Activated CD8-positive, alpha-beta memory T cell treated with anti-CD3 and anti-CD28 coated beads, Interleukin-2, amount 50 U/mL, for 48 hours (primary cell): ENCODE data around the gene KDM5A.
"Not testable (repeated sequence)": the region's sequence is repeated elsewhere in the genome, so short reads cannot be mapped to it uniquely, and the experiment has no call there.

Experiments
- DNase-seq: peaks from one replicate; pipeline ENCODE4 v3.0.0-alpha.2; 2020

The KDM5A gene

DNA sequence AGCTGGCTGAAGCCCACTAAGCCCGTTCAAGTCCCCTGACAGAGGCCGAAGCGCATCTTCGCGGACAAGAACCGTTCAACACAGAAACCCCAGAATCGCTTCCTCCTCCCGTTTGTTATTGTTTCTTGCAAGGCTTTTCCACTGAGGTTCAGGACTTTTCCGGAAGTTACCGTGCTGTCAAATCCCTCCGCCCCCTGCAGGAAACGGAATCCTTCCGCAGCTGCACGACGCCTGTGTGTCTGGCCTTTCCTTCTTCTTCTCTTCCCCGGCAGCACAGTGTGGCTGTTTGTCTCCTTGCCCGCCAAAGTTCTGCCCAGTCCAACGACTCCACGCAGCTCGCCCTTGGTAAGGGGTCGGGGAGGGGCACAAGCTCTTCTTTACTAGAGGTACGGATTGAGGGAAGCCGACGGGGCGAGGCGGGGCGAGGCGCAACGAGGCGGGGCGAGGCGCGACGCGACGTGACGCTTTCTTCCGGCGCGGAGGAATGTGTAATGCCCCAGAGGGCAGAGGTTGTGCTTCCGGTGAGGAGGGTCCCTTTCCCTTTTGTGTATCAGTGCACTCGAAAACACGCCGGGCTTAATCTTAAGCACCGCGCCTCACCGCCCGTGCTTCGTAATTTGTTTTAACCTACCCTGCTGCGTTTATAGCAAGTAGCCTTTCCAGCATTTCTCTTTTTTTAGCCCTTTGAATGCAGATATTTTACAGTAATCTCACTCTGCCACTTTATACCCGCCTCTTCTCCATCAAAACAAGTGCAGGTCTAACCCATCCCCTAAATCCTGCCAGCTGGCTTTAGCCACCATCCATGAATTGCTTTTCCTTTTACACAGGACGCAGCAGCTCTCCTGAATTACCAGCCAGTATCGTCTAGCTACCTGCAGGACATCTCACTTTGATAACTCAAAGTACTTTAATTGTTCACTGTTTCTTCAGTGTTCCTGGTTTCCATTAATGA, at the start of gene KDM5A:
Gene KDM5A, minus strand, starts transcription at position 179 of the 955 bp plus-strand sequence. CDS start 229 bp downstream, outside the sequence.
- DNase-seq: peak; percentile 93

DNA sequence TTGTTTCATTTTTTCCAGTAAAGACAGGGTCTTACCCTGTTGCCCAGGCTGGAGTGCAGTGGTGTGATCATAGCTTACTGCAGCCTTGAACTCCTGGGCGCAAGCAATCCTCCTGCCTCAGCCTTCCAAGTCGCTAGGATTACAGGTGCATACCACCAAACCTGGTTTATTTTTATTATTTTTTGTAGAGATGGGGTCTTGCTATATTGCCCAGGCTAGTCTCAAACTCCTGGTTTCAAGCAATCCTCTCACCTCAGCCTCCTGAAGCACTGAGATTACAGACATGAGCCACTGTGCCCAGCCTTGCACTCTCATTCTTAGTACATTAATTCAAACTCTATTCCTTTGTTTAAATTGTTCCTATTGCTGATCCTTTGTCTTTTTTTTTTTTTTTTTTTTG, 46.6 kb upstream of the KDM5A start:
- not testable (repeated sequence) for DNase-seq

DNA sequence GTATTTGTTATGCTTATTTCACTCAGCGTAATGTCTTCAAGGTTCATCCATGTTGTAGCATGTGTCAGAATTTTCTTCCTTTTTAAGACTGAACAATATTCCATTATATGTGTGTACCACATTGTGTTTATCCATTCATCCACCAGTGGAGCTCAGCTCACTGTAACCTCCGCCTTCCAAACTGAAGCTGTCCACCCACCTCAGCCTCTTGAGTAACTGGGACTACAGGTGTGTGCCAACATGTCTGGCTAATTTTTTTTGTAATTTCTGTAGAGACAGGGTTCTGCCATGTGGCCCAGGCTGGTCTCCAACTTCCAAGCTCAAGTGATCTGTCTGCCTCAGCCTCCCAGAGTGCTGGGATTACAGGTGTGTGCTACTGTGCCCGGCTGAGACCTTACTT, 33.4 kb upstream of the KDM5A start:
- no peak for DNase-seq

DNA sequence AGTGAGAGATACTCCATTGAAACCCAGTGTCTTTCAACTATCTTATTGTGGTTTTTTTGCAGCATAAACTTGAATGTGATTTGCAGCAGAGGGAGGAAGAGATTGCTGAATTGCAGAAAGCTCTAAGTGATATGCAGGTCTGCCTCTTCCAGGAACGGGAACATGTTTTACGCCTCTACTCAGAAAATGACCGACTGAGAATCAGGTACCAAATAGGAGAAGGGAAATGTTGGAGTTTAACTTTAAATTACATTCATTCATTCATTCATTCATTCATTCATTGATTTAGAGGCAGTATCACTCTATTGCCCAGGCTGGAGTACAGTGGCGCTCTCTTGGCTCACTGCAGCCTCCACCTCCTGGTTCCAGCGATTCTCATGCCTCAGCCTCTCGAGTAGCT, 29.3 kb upstream of the KDM5A start:
- DNase-seq: no peak

DNA sequence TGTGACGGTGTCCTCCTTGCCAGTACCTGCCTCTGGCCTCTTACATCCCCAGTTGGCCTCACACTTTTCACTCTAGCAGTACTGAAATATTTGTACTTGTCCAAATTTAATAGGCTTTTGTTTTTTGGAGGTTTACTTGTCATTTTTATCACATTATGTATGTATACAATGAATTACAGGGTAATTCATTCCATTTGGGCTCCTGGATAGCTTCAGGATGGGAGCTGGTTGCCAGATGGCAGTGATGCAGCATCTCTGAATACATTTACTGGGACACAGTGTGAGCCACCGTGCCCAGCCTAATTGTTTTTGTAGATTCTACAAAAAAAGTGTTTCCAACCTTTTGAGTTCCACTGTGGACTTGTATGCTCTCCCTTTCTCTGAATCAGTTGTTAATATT, 25.7 kb upstream of the KDM5A start:
- no peak for DNase-seq

DNA sequence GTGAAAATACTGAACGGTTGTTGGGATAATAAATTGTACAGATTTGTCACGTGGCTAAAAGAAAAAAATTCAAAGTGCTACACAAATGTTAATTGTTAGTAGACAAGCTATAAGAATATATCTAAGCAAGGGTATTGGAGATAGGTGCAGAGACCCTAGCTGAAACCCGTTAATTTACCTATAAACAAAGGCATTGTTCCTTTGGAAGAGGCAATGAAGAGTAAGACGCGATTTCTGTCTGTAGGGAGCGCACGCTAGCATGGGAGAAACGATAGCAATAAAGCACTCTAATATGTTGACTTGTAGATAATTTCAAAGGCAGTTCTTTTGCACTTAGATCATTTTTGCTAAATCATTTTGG, 12.9 kb upstream of the KDM5A start:
- no peak for DNase-seq

DNA sequence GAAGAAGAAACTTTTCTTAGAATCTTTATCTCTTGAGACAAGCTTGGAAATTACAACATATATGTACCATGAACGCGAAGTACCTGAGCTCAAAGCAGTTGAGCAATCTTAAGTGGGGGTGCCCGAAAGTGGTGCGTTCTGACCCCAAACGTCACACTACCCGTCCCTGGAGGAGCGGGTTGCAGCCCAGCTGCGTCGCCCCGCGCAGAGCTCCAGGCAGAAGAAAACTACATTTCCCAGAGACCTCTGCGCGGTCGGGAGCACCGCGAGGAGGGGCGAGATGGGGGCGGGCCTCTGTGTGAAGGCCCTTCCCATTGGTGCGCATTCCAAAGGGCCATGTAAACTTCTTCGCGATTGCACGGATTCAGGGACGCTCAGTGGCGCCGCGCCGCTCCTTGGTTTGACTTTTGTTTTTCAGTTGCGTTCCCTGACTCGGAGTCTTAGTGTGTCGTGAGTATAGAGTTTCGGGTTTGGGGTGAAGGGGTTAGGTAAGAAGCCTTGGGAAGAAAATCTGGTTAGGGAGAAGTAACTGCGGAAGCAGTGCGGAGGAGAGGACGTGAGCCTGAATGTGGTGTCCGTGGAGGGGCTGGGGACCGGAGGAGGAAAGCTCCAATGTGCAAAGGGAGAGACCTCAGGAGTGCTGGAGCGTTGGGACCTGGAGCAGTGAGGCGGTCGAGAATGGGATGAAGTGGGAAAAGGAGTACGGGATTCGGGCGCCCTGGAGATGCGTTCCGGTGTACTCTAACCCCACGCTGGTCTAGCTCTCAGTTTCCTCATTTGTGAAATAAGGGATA, 12.3 kb upstream of the KDM5A start, which contains the start of gene CCDC77:
Gene CCDC77, plus strand, starts transcription at position 410 of the 794 bp plus-strand sequence. CDS start 7,740 bp downstream, outside the sequence.
- peak; percentile 96 for DNase-seq

DNA sequence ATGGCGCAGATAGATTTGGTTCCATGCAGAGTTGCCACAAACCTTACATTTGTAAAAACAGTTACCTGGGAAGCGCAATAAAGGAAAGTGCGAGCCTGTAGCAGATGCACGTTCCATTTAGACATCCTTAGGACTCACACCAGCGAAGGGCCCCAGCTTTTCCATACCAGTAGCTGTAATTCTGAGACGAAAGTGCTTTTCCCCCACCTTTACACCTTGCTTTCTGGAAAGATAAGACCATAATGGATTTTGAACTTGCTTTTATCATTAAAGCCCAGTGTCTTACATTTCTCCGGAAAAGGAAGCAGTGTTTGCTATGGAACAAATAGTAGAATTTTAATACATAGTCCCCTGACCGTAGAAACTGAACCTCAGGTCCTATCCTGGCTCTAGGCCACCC, 11.7 kb upstream of the KDM5A start:
- DNase-seq: no peak

DNA sequence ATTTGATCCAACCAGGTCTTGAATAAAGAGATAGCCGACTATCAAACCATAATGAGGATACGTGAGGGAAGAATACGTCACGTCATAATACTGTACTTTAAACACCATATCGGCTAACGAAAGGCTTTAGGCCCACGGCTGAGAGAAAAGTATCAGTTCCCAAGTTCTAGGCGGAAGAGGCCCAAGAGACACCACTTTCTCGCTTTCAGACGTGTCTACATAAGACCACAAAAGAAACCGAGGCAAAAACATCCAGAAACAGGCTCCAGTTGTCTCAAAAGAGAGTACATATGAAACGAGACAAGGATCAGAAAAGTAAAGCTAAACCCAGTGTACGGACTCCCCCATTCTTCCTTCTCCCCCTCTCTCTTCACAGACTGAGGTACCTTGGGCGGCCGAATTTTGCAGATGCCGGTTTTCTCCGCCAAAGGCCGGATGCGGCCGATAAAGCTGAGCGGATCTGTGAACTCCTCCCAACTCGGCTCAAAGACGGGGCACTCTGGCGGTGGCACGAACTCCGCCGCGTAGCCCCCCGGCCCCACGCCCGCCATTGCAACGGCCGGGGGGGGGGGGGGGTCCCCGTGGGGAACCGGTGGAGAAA, 479 bp downstream of the KDM5A start:
- peak; percentile 75 for DNase-seq

DNA sequence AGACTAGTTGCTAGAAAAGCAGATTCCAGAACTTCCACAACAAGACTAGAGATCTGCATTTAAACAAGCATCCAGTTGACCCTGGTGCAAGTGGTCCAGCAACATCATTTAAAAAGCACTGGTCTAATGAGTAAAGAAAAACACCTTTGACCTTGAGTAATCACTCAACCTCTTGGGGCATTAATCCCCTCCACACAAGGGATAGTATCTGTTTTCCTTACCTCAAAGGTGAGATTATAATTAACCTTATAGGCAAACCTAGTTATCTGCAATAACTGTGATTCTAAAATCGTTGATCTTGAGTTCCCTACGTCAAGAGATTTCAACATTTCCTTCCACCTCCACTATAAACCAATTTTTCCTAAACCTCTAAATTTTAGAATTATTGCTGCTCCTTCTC, 1.1 kb downstream of the KDM5A start:
- no peak for DNase-seq

DNA sequence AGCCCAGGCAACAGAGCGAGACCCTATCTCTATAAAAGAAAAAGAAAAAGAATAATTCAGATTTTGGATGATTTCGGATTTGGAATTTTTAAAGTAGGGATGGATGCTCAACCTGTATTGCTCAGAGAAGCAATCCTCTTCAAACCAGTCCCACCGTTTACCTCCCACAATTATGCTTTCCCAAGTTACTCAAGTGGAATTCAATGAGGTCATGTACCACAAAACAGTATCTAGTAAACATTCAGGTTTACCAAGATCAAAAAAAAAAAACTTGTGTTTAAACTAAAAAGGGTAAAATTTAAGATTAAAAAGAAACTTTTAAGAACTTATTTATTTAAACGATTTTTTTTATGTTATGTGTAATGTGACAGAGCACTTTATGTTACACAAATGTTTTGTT, 2.5 kb downstream of the KDM5A start:
- DNase-seq: no peak

DNA sequence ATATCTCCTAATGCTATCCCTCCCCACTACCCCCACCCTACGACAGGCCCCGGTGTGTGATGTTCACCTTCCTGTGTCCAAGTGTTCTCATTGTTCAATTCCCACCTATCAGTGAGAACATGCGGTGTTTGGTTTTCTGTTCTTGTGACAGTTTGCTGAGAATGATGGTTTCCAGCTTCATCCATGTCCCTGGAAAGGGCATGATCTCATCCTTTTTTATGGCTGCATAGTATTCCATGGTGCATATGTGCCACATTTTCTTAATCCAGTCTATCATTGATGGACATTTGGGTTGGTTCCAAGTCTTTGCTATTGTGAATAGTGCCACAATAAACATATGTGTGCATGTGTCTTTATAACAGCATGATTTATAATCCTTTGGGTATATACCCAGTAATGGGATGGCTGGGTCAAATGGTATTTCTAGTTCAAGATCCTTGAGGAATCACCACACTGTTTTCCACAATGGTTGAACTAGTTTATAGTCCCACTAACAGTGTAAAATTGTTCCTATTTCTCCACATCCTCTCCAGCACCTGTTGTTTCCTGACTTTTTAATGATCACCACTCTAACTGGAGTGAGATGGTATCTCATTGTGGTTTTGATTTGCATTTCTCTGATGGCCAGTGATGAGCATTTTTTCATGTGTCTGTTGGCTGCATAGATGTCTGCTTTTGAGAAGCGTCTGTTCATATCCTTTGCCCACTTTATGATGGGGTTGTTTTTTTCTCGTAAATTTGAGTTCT, 18.2 kb downstream of the KDM5A start:
- not testable (repeated sequence) for DNase-seq

DNA sequence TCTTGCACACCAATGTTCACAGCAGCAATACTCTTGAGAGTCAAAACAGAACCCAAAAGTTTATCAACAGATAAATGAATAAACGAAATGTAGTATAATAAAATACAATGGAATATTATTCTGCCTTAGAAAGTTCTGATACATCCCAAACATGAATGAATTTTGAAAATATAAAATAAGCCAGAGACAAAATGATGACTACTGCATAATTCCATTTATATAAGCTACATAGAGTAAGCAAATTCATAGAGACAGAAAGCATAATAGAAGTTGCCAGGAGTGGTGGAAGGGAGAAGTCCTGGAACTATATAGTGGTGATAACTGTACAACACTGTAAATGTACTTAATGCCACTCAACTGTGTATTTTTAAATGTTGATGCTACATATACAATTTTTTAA, 21.1 kb downstream of the KDM5A start:
- DNase-seq: no peak

DNA sequence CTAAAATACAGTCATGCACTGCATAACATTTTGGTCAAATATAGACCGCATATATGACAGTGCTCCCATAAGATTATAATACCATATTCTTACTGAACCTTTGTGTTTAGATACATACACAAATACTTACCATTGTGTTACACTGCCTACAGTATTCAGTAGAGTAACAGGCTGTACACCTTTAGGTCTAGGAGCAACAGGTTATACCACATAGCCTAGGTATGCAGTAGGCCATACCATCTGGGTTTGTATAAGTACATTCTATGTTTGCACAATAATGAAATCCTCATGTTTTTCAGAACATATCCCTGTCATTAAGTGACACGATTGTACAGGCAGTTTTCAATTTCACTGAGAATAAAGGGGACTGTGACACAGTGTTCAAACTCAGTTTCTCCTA, 22.3 kb downstream of the KDM5A start:
- no peak for DNase-seq

DNA sequence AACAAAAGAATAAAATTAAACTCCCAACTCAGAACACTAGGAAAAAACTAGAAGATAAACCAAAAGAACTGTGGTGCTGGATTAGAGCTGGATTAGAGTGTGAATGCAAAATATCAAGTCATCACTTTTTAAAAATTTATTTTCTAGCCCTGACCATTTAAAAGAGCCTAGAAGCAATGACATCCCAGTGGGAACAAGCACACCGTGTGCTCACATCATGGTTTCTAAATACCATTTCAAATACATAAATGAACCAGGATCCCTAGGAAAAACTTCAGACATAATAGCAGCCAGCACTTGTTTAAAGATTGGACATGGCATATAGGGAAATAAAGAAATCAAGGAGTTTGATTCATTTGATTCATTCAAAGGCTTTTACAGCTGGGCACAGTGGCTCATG, 30.0 kb downstream of the KDM5A start:
- no peak for DNase-seq

DNA sequence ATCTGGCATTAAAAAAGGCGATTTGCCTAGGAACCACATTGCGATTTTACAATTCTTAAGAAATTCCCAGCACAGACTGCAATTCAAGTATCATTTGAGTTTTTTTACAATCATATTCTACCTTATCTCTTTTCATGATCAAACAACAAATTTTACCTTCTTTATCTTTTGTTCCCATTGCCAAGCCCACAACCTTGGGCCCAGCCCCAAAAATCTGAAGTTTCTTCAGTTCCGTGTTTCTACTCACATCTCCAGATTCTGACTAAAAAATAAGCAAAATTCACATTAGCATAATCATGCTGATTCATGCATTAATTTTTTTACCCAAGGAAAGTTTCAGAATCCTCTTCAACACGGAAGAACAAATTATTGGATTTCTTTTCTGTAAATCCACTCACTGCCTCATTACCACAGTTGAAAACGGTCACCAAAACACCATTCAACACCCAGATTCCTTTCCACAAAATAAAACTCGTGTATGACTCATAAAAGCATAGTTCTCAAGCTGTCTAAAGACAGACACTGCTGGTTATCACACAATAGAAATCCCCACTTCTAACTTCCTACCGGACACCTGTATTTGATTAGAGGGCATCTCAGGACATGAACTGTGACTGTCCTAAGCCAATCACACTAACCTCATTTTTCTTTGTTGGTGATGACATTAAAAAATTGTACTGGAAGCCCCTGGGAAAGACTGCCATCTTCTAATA, 32.7 kb downstream of the KDM5A start:
- no peak for DNase-seq

DNA sequence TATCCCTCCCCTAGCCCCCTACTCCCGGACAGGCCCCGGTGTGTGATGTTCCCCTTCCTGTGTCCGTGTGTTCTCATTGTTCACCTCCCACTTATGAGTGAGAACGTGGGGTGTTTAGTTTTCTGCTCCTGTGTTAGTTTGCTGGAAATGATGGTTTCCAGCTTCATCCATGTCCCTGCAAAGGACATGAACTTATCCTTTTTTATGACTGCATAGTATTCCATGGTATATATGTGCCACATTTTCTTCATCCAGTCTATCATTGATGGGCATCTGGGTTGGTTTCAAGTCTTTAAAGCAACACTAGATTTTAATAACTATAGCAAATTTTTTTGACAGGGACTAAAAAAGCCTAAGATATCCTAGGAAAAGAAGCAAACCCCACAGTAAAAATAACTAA, 37.9 kb downstream of the KDM5A start:
- not testable (repeated sequence) for DNase-seq

DNA sequence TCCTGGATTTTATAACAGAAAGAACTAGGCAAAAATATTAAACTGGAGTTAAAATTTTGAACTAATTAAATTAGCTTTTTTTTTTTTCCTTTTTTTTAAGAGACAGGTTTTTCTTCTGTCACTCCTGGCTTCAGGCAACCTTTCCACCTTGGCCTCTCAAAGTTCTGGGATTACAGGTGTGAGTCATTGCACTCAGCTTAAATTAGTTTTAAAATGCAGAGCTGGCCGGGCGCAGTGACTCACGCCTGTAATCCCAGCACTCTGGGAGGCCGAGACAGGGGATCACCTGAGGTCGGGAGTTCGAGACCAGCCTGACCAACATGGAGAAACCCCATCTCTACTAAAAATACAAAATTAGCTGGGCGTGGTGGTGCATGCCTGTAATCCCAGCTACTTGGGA, 39.5 kb downstream of the KDM5A start:
- not testable (repeated sequence) for DNase-seq

DNA sequence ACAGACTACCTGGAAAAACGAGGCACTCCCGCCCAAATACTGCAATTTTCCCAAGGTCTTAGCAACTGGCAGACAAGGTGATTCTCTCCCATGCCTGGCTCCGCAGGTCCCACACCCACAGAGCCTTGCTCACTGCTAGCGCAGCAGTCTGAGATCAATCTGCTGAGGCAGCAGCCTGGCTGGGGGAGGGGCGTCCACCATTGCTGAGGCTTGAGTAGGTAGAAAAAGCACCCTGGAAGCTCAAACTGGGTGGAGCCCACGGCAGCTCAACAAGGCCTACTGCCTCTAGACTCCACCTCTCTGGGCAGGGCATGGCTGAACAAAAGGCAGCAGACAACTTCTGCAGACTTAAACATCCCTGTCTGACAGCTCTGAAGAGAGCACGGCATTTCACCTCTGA, 46.1 kb downstream of the KDM5A start:
- DNase-seq: not testable (repeated sequence)

DNA sequence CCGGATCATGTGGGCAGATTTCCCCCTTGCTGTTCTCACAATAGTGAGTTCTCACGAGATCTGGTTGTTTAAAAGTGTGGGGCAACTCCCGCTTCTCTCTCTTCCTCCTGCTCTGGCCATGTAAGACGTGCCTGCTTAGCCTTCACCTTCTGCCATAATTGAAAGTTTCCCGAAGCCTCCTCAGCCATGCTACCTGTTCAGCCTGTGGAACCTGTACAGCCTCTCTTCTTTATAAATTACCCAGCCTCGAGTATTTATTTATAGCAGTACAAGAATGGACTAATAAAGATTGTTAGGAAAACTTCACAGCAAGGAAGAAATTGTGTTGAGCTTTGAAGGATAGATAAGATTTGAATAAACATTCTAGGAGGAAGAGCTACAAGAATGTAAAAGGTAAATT, 52.1 kb downstream of the KDM5A start:
- no peak for DNase-seq

DNA sequence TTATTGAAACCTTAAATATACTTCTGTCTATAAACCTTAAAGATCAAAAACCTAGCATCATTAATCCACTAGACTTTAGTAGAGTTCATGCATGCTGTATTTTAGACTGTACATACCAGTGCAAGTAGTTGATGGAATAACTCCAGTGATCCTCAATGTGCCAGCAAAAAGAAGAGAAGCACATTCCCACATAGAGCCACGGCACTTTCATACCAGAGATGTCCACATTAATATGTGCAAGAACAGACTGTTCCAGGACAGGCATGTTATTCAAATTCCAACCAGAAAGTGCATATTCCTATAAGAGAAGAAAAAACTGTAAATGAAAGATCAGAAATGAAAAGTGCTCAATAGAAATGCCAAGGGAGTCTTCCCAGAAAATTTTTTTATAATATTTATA, 55.0 kb downstream of the KDM5A start:
- DNase-seq: no peak

DNA sequence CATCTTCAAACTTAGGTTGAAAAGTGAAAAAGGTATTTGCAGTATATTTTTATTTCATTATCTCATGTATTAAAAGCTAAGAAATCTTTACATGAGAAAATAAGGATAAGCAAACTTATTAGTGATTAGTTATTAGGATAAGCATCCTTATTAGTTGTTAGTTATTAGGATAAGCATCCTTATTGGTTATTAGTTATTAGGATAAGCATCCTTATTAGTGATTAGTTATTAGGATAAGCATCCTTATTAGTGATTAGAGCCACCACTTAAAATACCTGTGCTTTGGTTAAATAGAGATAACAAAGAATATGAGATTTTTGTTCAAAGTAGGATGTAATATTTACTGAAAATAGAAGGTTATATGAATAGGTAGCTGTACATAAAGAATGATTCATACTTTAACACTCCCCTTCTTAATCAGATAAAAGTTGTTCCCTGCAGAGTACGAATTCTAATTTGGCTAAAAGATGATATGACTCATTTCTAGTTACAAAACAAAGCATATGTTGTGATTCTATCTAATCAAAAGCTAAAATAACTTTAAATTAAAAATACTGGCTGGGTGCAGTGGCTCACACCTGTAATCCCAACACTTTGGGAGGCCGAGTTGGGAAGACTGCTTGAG, 56.4 kb downstream of the KDM5A start:
- no peak for DNase-seq
